K562 (cell line): Measurements from ENCODE around the gene ST7. TPM values are rescaled to one million over a fixed set of nuclear protein-coding genes. Genes with fewer than 3 reads are reported as not detected.
A peak's percentile ranks its signal among the peaks of the same experiment; 100 is the strongest.

Source experiments
- EP300 ChIP-seq: IDR thresholded peaks from 2 replicates; pipeline ENCODE4 v1.6.1; 2012; ENCODE audit warnings: low read length, improper control_type of control experiment
- NCOA2 ChIP-seq, 2 experiments: fragments of 450-650 bp; IDR thresholded peaks; 2 replicates each; pipeline ENCODE4 v1.6.1; 2018; ENCODE audit warnings: mild to moderate bottlenecking in 2 of 2, moderate library complexity in 1 of 2; ENCODE audit not compliant: partially characterized antibody in 2 of 2
- RAD21 ChIP-seq, 2 experiments: fragments of 250-450 bp in 1 of 2; fragments of 450-650 bp in 1 of 2; sonication (Bioruptor Pico) in 1 of 2; formaldehyde crosslinking in 1 of 2; IDR thresholded peaks in 1 of 2; conservative IDR thresholded peaks in 1 of 2; 2 replicates each; pipeline versions ENCODE4 v1.4.0 to v1.8.0; 2020 to 2022; ENCODE audit warnings: mild to moderate bottlenecking in 2 of 2, moderate library complexity in 1 of 2
- RBM15 ChIP-seq: fragments of 200-400 bp; formaldehyde crosslinking; IDR thresholded peaks from 2 replicates; pipeline ENCODE4 v1.6.1; 2018; ENCODE audit warnings: mild to moderate bottlenecking, low read length, moderate library complexity; ENCODE audit not compliant: insufficient read depth
- polyA plus RNA-seq, 8 experiments: library from polyadenylated mRNA; depleted of rRNA in 4 of 8; stranded (reverse) in 5 of 8; unstranded in 3 of 8; fragments of >200 nt; fragmentation: Nextera tagmentation in 2 of 8; fragmentation: Illumina TruSeq in 1 of 8; extraction: Ambion mirVana in 2 of 8; extraction: Trizol in 1 of 8; gene quantifications; 2 replicates each; pipeline versions ENCODE4 v1.2.1 to v1.2.3, GENCODE V29; 2011 to 2014; ENCODE audit warnings: inconsistent platforms in 1 of 8, missing spikeins in 1 of 8
- total RNA-seq, 7 experiments: library from RNA; depleted of rRNA in 6 of 7; stranded (reverse); fragments of >200 nt in 6 of 7; fragmentation: Illumina TruSeq in 2 of 7; extraction: Trizol in 2 of 7; gene quantifications; 2 replicates each; pipeline versions ENCODE4 v1.2.1 to v1.2.3, GENCODE V29; 2011 to 2021; ENCODE audit warnings: low replicate concordance in 1 of 7
- TF ChIP-seq, protein P1 (sequence below): fragments of 450-650 bp; IDR thresholded peaks from 2 replicates; pipeline ENCODE4 v1.6.1; 2016; ENCODE audit warnings: mild to moderate bottlenecking, moderate library complexity
- TF ChIP-seq, protein P2 (sequence below), 3 experiments: IDR thresholded peaks in 2 of 3; conservative IDR thresholded peaks in 1 of 3; 2 replicates each; pipeline ENCODE4 v1.5.1; 2011 to 2012; ENCODE audit warnings: low read length in 3 of 3, mild to moderate bottlenecking in 3 of 3, control low read depth in 2 of 3, improper control_type of control experiment in 1 of 3, inconsistent platforms in 1 of 3, low read depth in 1 of 3, mixed read lengths in 1 of 3, moderate library complexity in 1 of 3; ENCODE audit not compliant: insufficient read depth in 2 of 3

Gene ST7
- total and polyA plus RNA-seq, 9 of the 15 experiments (the other 6 are each of a cell fraction or from before 2014, with no cell fraction given) = 23.9 to 56.3 (median 36.9) TPM

- TF ChIP-seq RAD21 (CRISPR knock-in tag; conservative IDR thresholded peaks at IDR 0.05 in 1 of 2, IDR thresholded peaks at IDR 0.05 in 1 of 2) (peak; percentile 64 to 65), EP300 (0 out of 2 replicates have a peak, but pooled peaks have one; percentile 26), RBM15 (no peak), NCOA2 (IDR thresholded peaks at IDR 0.05; ENCODE audit: partially characterized antibody in 2 of 2) (peak in 1 of 2 experiments; percentile 46)
- TF ChIP-seq, protein P1, sequence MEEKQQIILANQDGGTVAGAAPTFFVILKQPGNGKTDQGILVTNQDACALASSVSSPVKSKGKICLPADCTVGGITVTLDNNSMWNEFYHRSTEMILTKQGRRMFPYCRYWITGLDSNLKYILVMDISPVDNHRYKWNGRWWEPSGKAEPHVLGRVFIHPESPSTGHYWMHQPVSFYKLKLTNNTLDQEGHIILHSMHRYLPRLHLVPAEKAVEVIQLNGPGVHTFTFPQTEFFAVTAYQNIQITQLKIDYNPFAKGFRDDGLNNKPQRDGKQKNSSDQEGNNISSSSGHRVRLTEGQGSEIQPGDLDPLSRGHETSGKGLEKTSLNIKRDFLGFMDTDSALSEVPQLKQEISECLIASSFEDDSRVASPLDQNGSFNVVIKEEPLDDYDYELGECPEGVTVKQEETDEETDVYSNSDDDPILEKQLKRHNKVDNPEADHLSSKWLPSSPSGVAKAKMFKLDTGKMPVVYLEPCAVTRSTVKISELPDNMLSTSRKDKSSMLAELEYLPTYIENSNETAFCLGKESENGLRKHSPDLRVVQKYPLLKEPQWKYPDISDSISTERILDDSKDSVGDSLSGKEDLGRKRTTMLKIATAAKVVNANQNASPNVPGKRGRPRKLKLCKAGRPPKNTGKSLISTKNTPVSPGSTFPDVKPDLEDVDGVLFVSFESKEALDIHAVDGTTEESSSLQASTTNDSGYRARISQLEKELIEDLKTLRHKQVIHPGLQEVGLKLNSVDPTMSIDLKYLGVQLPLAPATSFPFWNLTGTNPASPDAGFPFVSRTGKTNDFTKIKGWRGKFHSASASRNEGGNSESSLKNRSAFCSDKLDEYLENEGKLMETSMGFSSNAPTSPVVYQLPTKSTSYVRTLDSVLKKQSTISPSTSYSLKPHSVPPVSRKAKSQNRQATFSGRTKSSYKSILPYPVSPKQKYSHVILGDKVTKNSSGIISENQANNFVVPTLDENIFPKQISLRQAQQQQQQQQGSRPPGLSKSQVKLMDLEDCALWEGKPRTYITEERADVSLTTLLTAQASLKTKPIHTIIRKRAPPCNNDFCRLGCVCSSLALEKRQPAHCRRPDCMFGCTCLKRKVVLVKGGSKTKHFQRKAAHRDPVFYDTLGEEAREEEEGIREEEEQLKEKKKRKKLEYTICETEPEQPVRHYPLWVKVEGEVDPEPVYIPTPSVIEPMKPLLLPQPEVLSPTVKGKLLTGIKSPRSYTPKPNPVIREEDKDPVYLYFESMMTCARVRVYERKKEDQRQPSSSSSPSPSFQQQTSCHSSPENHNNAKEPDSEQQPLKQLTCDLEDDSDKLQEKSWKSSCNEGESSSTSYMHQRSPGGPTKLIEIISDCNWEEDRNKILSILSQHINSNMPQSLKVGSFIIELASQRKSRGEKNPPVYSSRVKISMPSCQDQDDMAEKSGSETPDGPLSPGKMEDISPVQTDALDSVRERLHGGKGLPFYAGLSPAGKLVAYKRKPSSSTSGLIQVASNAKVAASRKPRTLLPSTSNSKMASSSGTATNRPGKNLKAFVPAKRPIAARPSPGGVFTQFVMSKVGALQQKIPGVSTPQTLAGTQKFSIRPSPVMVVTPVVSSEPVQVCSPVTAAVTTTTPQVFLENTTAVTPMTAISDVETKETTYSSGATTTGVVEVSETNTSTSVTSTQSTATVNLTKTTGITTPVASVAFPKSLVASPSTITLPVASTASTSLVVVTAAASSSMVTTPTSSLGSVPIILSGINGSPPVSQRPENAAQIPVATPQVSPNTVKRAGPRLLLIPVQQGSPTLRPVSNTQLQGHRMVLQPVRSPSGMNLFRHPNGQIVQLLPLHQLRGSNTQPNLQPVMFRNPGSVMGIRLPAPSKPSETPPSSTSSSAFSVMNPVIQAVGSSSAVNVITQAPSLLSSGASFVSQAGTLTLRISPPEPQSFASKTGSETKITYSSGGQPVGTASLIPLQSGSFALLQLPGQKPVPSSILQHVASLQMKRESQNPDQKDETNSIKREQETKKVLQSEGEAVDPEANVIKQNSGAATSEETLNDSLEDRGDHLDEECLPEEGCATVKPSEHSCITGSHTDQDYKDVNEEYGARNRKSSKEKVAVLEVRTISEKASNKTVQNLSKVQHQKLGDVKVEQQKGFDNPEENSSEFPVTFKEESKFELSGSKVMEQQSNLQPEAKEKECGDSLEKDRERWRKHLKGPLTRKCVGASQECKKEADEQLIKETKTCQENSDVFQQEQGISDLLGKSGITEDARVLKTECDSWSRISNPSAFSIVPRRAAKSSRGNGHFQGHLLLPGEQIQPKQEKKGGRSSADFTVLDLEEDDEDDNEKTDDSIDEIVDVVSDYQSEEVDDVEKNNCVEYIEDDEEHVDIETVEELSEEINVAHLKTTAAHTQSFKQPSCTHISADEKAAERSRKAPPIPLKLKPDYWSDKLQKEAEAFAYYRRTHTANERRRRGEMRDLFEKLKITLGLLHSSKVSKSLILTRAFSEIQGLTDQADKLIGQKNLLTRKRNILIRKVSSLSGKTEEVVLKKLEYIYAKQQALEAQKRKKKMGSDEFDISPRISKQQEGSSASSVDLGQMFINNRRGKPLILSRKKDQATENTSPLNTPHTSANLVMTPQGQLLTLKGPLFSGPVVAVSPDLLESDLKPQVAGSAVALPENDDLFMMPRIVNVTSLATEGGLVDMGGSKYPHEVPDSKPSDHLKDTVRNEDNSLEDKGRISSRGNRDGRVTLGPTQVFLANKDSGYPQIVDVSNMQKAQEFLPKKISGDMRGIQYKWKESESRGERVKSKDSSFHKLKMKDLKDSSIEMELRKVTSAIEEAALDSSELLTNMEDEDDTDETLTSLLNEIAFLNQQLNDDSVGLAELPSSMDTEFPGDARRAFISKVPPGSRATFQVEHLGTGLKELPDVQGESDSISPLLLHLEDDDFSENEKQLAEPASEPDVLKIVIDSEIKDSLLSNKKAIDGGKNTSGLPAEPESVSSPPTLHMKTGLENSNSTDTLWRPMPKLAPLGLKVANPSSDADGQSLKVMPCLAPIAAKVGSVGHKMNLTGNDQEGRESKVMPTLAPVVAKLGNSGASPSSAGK = peak; percentile 33; the same call in 1 of the 2 replicates
- TF ChIP-seq, protein P2, sequence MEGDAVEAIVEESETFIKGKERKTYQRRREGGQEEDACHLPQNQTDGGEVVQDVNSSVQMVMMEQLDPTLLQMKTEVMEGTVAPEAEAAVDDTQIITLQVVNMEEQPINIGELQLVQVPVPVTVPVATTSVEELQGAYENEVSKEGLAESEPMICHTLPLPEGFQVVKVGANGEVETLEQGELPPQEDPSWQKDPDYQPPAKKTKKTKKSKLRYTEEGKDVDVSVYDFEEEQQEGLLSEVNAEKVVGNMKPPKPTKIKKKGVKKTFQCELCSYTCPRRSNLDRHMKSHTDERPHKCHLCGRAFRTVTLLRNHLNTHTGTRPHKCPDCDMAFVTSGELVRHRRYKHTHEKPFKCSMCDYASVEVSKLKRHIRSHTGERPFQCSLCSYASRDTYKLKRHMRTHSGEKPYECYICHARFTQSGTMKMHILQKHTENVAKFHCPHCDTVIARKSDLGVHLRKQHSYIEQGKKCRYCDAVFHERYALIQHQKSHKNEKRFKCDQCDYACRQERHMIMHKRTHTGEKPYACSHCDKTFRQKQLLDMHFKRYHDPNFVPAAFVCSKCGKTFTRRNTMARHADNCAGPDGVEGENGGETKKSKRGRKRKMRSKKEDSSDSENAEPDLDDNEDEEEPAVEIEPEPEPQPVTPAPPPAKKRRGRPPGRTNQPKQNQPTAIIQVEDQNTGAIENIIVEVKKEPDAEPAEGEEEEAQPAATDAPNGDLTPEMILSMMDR (IDR thresholded peaks at IDR 0.05 in 2 of 3, conservative IDR thresholded peaks at IDR 0.05 in 1 of 3; ENCODE audit: insufficient read depth in 2 of 3, low read depth in 1 of 3, low read length in 3 of 3) = peak; percentile 56 to 75 (median 64); a peak in 4 of 6 replicates
Observed at GRCh38 chr7:117012696-117013095, 59.4 kb downstream of the ST7 start (continued).
